Activated naive CD8-positive, alpha-beta T cell treated with anti-CD3 and anti-CD28 coated beads, Interleukin-2, amount 50 U/mL, for 16 hours (primary cell): ENCODE results near the gene DDX31.
"Not testable (repeated sequence)": the region's sequence is repeated elsewhere in the genome, so short reads cannot be mapped to it uniquely, and the experiment has no call there.

Source experiments
- DNase-seq: peaks from one replicate; pipeline ENCODE4 v3.0.0-alpha.2; 2020; ENCODE audit warnings: low read depth, low spot score

DDX31 gene

GRCh38 chr9:132669698-132670456 is at the start of gene DDX31:
Gene DDX31, minus strand, starts transcription at chr9:132669983. Its CDS starts 49 bp downstream, at chr9:132669934.
- peak; percentile 73 for DNase-seq

- not testable (repeated sequence) for DNase-seq
Observed at GRCh38 chr9:132718381-132718928, 48.7 kb upstream of the DDX31 start.

DNA sequence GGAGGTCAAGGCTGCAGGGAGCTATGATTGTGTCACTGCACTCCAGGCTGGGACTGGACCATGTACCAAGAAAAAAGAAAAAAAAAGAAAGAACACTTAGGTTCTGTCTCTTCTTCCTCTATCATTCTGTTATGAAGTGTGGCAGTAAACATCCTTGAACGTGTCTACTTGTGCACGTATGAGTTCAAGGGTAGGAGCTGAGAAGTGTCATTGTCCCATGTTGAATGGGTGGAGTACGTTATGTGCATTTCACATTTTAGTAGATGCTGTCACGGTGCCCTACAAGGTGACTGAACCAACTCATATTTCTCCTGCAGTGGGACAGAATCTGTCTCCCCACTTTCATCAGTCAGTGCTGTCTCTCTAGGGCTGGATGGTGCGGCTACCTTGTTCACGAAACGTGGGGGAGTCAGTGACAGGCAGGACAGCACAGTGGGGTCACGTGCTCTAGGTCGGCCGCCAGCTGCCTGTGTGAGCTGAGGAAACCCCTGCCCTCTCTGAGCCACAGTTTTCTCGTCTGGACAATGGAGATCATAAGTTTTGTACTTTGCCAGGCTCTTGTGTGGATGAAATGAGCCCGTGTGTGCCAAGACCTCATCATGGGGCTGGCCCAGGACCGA is 47.7 kb upstream of the DDX31 start:
- DNase-seq: no peak

DNA sequence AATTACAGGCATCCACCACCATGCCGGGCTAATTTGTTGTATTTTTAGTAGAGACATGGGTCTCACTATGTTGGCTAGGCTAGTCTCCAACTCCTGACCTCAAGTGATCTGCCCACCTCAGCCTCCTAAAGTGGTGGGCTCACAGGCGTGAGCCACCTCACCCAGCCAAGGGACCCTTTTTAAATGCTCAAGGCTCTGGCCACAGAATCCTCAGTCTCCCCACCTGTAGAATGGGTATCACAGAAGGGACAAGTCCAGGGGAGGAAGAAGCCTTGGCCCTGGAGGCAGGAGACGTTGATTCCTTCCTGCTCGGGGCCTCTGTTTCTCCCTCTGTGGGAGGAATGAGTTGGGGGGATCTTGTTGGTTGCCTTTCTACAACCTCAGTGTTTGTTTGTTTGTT is 46.2 kb upstream of the DDX31 start:
- no peak for DNase-seq

DNA sequence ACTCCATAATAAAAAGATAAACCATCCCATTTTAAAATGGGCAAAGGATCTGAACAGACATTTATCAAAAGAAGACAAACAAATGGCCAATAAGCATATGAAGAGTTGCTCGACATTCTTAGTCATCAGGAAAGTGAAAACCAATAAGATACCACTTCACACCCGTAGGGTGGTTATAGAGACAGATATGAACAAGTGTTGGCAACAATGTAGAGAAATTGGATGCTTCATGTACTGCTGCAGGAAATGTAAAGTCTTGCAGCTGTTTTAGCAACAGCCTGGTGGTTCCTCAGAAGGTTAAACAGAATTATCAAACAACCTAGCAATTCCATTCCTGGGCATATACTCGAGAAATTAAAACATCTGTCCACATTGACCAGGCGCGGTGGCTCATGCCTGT is 43.0 kb upstream of the DDX31 start:
- DNase-seq: no peak

DNA sequence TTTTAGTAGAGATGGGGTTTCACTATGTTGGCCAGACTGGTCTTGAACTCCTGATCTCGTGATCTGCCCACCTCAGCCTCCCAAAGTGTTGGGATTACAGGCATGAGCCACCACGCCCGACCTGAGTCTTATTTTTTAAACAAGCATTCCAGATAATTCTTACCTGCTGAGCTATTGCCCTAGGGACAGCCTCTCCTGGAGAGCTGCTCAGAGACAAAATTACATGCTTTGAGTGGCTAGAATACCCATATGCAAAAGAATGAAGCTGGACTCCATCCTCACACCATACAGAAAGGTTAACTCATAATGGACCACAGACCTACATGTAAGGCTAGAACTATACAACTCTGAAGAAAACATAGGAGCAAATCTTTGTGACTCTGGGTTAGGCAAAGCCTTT is 42.1 kb upstream of the DDX31 start:
- DNase-seq: no peak

- DNase-seq: not testable (repeated sequence)
Observed at GRCh38 chr9:132711152-132711551, 41.4 kb upstream of the DDX31 start.

DNA sequence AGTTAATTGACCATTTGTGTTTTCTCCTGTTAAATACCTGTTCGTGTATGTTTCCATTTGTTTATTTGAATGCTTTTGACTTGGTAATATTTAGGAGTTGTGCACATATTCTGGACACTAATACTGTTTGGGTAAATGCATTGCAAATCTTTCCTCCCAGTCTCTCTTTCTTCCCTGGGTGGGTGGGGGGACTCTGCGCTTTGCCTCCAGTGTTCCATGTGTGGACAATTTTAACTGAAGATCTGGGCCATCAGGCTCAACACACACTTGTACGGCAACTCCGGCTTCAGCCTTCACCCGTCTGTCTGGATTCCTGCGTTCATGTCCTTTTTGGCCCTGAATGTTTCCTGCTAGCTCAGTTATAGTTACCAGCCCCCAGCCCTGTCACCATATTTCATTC is 40.5 kb upstream of the DDX31 start:
- DNase-seq: no peak

DNA sequence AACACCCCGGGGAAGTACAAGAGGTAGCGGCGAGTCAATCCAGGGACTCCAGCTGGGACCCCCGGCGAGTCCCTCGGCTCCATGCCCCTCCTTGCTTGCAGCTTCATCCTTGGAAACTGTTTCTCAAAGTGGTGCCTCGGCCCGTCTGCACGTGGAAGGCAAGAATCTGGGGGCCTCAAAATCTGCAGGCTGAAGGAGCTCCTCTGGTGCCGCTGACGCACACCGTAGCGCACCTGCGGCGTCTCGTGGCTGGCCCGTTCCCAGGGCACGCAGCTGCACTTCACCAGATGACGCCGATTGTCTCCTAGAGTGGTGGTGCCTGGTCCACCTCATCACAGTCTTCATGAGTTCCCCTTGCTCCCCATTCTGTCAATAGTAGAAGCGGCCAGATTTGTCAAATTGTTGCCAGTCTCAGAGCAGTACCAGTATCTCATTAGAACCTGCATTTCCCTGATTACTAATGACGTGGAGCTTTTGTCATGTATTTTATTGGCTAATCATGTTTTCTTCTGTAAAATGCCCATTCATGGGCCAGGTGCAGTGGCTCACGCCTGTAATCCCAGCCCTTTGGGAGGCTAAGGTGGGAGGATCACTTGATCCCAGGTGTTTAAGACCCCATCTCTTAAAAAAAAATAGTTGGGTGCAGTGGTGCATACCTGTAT is 39.1 kb upstream of the DDX31 start:
- DNase-seq: no peak

- no peak for DNase-seq
Observed at GRCh38 chr9:132708239-132708638, 38.5 kb upstream of the DDX31 start.

DNA sequence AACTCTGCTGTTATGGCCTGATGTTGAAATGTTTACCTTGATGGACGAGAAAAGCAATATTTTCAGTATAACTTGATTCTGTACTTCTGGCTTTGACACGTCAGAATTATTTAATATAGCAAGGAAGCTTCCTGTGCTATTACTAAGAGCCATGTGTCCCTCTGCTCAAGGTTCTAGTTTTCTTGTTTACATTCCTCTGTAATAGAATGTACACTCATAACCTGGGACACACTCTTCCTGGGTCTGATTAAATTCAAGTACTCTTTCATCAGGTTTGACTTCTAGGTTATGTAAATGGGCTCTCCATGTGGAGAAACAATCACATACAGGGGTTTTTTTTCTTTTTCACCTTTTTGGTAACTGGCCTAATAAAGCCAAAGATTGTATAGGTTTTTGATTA is 33.6 kb upstream of the DDX31 start:
- DNase-seq: no peak

DNA sequence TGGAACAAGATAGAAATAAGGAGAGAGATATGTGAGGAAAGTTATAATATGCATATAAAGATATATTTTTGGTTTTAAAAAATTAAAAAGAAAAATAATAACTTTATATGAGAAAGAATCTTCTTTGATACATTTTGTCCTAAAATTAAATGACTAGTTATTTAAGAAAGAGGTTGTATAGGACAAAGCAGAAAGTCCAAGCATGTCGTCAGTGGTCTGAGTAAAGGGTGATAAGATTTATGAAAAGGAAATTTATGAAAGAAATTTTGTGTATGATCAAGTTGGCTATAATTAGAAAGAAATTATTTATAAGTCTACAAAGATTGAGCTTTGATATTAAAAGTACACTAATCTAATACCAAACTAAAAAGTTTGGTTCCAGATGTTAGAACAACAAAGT is 32.5 kb upstream of the DDX31 start:
- no peak for DNase-seq

DNA sequence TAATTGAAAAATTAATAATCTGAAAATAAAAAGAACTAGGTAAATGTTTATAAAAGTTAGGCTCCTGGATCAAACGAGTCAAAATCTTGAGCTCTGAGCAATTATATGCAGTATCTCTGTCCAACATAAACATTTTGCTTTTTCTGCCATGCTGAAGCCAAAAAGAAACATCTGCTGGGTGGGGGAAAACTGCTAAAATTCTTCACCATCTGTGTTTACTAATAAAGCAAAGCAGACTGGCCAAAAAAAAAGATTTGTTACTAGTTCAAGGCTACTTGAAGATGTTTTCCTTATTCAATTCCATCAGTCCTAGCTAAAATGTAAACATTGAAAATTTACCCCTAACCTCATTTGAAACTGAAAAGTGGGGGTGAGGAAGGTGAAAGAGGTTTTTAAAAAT is 30.2 kb upstream of the DDX31 start:
- no peak for DNase-seq

GRCh38 chr9:132698989-132699388 is 29.2 kb upstream of the DDX31 start:
- DNase-seq: no peak

DNA sequence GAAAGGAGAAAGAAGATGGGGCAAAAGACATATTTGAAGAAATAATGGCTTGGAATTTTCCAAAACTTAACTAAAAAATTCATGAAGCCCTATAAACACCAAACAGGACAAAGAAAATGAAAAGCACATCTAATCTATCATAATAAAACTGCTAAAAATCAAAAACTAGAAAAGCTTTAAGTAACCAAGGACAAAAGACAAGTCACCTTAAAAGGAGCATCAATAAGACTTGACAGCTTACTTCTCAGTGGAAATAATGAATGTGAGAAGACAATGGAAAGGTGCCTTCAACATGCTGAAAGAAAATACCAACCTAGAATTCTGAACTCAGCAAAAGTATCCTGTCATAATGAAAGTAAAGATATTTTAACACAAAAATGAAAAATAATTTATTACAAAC is 27.4 kb upstream of the DDX31 start:
- DNase-seq: no peak

GRCh38 chr9:132694144-132694543 is 24.4 kb upstream of the DDX31 start:
- no peak for DNase-seq

GRCh38 chr9:132690696-132691095 is 20.9 kb upstream of the DDX31 start:
- DNase-seq: no peak

- DNase-seq: no peak
Observed at GRCh38 chr9:132683873-132684272, 14.1 kb upstream of the DDX31 start.

DNA sequence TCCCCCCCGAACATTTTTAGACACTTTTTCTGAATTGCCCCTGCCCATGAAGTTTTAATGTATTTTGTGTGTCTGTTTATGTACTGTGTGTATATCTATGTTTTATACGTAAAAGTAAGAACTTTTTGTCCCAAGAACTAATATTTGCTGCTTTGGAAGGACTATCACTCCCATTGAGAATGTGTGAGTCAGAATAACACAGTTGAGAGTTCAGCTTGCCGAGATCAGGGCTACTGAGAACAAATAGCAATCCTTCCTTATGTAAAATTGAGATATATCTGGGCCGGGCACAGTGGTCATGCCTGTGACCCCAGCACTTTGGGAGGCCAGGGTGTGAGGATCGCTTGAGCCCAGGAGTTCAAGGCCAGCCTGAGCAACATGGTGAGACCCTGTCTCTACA is 11.8 kb upstream of the DDX31 start:
- DNase-seq: no peak

DNA sequence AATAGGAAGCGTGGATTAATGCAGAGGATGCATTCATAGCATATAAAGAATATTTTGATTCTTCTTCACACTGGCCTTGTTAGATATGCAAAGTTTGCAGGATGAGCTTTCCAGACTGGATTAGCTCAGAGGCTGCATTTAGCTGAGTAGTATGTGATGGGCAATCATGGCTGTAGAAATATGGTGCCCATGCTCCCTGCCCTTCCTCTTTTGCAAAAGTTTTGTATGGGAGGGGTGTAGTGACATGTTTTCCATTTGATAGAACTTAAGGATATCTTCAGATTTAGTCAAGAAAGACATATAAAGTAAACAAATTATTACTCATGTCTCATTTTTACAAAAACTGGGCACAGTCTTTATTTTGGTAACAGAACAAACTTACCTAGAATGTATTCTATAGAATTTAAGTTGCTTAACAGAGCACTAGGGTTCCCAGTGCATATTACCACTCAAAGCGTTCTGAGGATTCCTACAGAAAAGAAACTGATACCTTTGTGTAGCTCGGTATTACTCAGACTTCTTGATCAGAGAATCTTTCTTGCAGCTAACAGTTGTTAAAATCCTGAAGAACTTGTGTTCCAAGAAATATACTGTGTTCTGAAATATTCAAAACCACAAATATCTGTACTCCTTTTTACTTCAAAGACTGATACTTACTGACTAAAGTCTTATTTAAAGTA is 10.3 kb upstream of the DDX31 start:
- DNase-seq: no peak

- no peak for DNase-seq
Observed at GRCh38 chr9:132677976-132678375, 8.2 kb upstream of the DDX31 start.

- no peak for DNase-seq
Observed at GRCh38 chr9:132674485-132674884, 4.7 kb upstream of the DDX31 start.
